HepG2 (cell line): ENCODE measurements around the gene LRTM2. TPM values are rescaled to one million over a fixed set of nuclear protein-coding genes. Genes with fewer than 3 reads are reported as not detected.

Experiments
- ESRRA ChIP-seq: sonication (generic); formaldehyde crosslinking; IDR thresholded peaks from 2 replicates; pipeline ENCODE4 v1.5.1; 2020; ENCODE audit warnings: mild to moderate bottlenecking, low read depth, missing genetic modification reagents
- REL ChIP-seq: sonication (generic); formaldehyde crosslinking; conservative IDR thresholded peaks from 2 replicates; pipeline ENCODE4 v1.8.0; 2022; ENCODE audit warnings: mild to moderate bottlenecking, missing genetic modification reagents, moderate library complexity
- XRCC5 ChIP-seq: fragments of 200-400 bp; formaldehyde crosslinking; optimal IDR thresholded peaks from 2 replicates; pipeline ENCODE3; 2017; ENCODE audit warnings: mild to moderate bottlenecking, low read length
- ZBTB40 ChIP-seq, 2 experiments: fragments of 450-650 bp in 1 of 2; sonication (generic) in 1 of 2; formaldehyde crosslinking in 1 of 2; IDR thresholded peaks; 2 replicates each; pipeline versions ENCODE4 v1.6.1 to v1.8.0; 2016 to 2022; ENCODE audit warnings: antibody characterized with exemption in 1 of 2, mild to moderate bottlenecking in 1 of 2, missing genetic modification reagents in 1 of 2
- ZNF34 ChIP-seq: sonication (generic); formaldehyde crosslinking; IDR thresholded peaks from 2 replicates; pipeline ENCODE4 v1.4.0; 2020; ENCODE audit warnings: mild to moderate bottlenecking, missing genetic modification reagents, borderline replicate concordance
- polyA plus RNA-seq, 8 experiments: library from polyadenylated mRNA; depleted of rRNA in 3 of 8; stranded (reverse) in 7 of 8; unstranded in 1 of 8; fragments of >200 nt; fragmentation: Illumina TruSeq in 4 of 8; extraction: Trizol in 4 of 8; gene quantifications; 2 replicates each; pipeline versions ENCODE4 v1.2.1 to v1.2.3, GENCODE V29; 2011 to 2016; ENCODE audit warnings: low read depth in 4 of 8, missing spikeins in 1 of 8, mixed read lengths in 1 of 8; ENCODE audit not compliant: insufficient read depth in 1 of 8
- total RNA-seq, 5 experiments: library from RNA; depleted of rRNA; stranded (reverse); fragments of >200 nt; fragmentation: Illumina TruSeq; extraction: Trizol; gene quantifications; 2 replicates each; pipeline ENCODE4 v1.2.3, GENCODE V29; 2016; ENCODE audit warnings: low read depth in 1 of 5
- TF ChIP-seq, protein P1 (sequence below): sonication (generic); formaldehyde crosslinking; IDR thresholded peaks from 2 replicates; pipeline ENCODE4 v1.5.0; 2020; ENCODE audit warnings: mild to moderate bottlenecking, missing genetic modification reagents
- TF ChIP-seq, protein P2 (sequence below): sonication (generic); formaldehyde crosslinking; IDR thresholded peaks from 2 replicates; pipeline ENCODE4 v1.9.0; 2022; ENCODE audit warnings: missing genetic modification reagents, mild to moderate bottlenecking, borderline replicate concordance

Gene LRTM2
- total and polyA plus RNA-seq, 2 of the 13 experiments (the other 11 are each of a cell fraction or from before 2014, with no cell fraction given), result 0.09 TPM; not detected in 1

- TF ChIP-seq ZBTB40 (IDR thresholded peaks at IDR 0.05), result no peak
- peak; percentile 41; the same call in 1 of the 2 replicates for TF ChIP-seq ZBTB40 (CRISPR knock-in tag; IDR thresholded peaks at IDR 0.05)
- TF ChIP-seq REL, result no peak
- TF ChIP-seq, protein P1, sequence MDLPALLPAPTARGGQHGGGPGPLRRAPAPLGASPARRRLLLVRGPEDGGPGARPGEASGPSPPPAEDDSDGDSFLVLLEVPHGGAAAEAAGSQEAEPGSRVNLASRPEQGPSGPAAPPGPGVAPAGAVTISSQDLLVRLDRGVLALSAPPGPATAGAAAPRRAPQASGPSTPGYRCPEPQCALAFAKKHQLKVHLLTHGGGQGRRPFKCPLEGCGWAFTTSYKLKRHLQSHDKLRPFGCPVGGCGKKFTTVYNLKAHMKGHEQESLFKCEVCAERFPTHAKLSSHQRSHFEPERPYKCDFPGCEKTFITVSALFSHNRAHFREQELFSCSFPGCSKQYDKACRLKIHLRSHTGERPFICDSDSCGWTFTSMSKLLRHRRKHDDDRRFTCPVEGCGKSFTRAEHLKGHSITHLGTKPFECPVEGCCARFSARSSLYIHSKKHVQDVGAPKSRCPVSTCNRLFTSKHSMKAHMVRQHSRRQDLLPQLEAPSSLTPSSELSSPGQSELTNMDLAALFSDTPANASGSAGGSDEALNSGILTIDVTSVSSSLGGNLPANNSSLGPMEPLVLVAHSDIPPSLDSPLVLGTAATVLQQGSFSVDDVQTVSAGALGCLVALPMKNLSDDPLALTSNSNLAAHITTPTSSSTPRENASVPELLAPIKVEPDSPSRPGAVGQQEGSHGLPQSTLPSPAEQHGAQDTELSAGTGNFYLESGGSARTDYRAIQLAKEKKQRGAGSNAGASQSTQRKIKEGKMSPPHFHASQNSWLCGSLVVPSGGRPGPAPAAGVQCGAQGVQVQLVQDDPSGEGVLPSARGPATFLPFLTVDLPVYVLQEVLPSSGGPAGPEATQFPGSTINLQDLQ, result no peak
- peak; percentile 64; the same call in 1 of the 2 replicates for TF ChIP-seq ESRRA (CRISPR knock-in tag)
- TF ChIP-seq XRCC5, result peak; percentile 62
- TF ChIP-seq ZNF34, result peak; percentile 80; the same call in 1 of the 2 replicates
- TF ChIP-seq, protein P2, sequence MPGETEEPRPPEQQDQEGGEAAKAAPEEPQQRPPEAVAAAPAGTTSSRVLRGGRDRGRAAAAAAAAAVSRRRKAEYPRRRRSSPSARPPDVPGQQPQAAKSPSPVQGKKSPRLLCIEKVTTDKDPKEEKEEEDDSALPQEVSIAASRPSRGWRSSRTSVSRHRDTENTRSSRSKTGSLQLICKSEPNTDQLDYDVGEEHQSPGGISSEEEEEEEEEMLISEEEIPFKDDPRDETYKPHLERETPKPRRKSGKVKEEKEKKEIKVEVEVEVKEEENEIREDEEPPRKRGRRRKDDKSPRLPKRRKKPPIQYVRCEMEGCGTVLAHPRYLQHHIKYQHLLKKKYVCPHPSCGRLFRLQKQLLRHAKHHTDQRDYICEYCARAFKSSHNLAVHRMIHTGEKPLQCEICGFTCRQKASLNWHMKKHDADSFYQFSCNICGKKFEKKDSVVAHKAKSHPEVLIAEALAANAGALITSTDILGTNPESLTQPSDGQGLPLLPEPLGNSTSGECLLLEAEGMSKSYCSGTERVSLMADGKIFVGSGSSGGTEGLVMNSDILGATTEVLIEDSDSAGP (CRISPR knock-in tag), result peak; percentile 83; the same call in 1 of the 2 replicates
Measured at GRCh38 chr12:1795785-1796514, 24.4 kb upstream of the LRTM2 start (continued).
